ENCODE data around the gene UBE2D1.

- TF ChIP-seq POLR2A (IDR thresholded peaks at IDR 0.05; ENCODE audit: low read depth, low read length) (no peak), TAF1 (IDR thresholded peaks at IDR 0.05; ENCODE audit: borderline replicate concordance, low read depth, low read length) (no peak)
Measured at GRCh38 chr10:58307676-58308075, 27.1 kb upstream of the UBE2D1 start.

All from GM12892 (cell line).